ENCODE data around the gene SLAMF8. TPM values are rescaled to one million over a fixed set of nuclear protein-coding genes. Genes with fewer than 3 reads are reported as not detected.

SLAMF8 gene
- total RNA-seq, 6 experiments from 2014 or later = 0.09 to 0.99 (median 0.40) TPM

DNA sequence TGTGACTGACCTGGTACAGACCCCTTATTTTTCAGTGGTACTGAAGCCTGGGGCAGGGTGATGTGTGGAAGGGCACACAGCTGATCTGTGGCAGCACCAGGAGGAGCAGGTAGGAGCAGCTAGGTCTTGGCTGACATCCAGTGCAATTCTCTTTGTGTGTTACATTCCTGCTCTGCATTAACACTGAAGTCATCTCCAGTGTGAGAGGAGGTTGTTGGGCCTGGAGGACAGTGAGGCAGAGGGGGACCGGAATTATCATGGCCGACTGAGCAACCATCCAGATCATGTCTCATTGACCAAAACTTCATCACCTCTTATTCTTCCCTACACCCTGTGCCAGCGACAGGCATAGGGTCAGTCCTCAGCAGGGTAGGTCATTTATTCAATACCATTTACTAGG is 1.5 kb downstream of the SLAMF8 start:
- DNase-seq = no peak
- H3K36me3 Mint-ChIP-seq (ENCODE audit: low read depth) = no peaks in the 10 kb centered on the region
- no peak overlapping the region for H3K4me3 Mint-ChIP-seq
- H3K27ac Mint-ChIP-seq = no peak overlapping the region
- no peaks in the 10 kb centered on the region for H3K9me3 Mint-ChIP-seq
- H3K4me1 Mint-ChIP-seq (ENCODE audit: low read depth) = peaks cover 74% of the 10 kb centered on the region
- TF ChIP-seq, protein P1, sequence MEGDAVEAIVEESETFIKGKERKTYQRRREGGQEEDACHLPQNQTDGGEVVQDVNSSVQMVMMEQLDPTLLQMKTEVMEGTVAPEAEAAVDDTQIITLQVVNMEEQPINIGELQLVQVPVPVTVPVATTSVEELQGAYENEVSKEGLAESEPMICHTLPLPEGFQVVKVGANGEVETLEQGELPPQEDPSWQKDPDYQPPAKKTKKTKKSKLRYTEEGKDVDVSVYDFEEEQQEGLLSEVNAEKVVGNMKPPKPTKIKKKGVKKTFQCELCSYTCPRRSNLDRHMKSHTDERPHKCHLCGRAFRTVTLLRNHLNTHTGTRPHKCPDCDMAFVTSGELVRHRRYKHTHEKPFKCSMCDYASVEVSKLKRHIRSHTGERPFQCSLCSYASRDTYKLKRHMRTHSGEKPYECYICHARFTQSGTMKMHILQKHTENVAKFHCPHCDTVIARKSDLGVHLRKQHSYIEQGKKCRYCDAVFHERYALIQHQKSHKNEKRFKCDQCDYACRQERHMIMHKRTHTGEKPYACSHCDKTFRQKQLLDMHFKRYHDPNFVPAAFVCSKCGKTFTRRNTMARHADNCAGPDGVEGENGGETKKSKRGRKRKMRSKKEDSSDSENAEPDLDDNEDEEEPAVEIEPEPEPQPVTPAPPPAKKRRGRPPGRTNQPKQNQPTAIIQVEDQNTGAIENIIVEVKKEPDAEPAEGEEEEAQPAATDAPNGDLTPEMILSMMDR (IDR thresholded peaks at IDR 0.05) = no peak
- H3K27me3 Mint-ChIP-seq (ENCODE audit: insufficient read depth) = peaks cover 4% of the 10 kb centered on the region

- Mint-ChIP-seq H3K4me3 (no peak overlapping the region), H3K36me3 (ENCODE audit: low read depth) (no peaks in the 10 kb centered on the region), H3K27ac (no peak overlapping the region), H3K27me3 (ENCODE audit: insufficient read depth) (peaks cover 4% of the 10 kb centered on the region), H3K9me3 (no peaks in the 10 kb centered on the region), H3K4me1 (ENCODE audit: low read depth) (peaks cover 68% of the 10 kb centered on the region)
- TF ChIP-seq, protein P1 (IDR thresholded peaks at IDR 0.05) = no peak
- no peak for DNase-seq
Observed at GRCh38 chr1:159828581-159829272, 2.1 kb downstream of the SLAMF8 start.

DNA sequence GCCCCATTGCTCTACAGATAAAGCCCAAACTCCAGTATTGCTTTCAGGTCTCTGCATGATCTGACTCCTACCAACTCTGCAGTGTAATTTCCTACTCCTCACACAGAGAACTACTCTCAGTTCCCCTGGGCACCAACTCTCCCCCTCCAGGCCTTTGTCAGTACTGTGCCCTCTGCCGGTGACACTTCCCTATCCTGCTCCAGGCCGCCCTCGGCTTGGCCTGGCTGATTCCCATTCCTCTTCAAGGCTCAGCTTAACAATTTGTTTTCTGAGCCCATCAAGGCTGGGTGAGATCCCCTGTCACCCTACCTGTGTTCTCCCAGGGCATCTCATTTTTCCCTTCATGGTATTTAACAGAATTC is 2.6 kb downstream of the SLAMF8 start:
- DNase-seq = no peak
- Mint-ChIP-seq H3K36me3 (ENCODE audit: low read depth) (no peaks in the 10 kb centered on the region), H3K9me3 (no peaks in the 10 kb centered on the region), H3K4me3 (no peak overlapping the region), H3K27me3 (ENCODE audit: insufficient read depth) (peaks cover 4% of the 10 kb centered on the region), H3K4me1 (ENCODE audit: low read depth) (peaks cover 68% of the 10 kb centered on the region), H3K27ac (no peak overlapping the region)
- TF ChIP-seq, protein P1 (IDR thresholded peaks at IDR 0.05) = peak; percentile 51

GRCh38 chr1:159829822-159830465 is 3.3 kb downstream of the SLAMF8 start:
- Mint-ChIP-seq H3K36me3 (ENCODE audit: low read depth) (no peaks in the 10 kb centered on the region), H3K27ac (peak overlapping the region; percentile 40; the same call in 1 of the 2 replicates), H3K4me3 (no peak overlapping the region), H3K9me3 (no peaks in the 10 kb centered on the region), H3K4me1 (ENCODE audit: low read depth) (peaks cover 62% of the 10 kb centered on the region), H3K27me3 (ENCODE audit: insufficient read depth) (peaks cover 4% of the 10 kb centered on the region)
- peak; percentile 58 for DNase-seq
- TF ChIP-seq, protein P1 (IDR thresholded peaks at IDR 0.05) = no peak

- no peak overlapping the region for H3K27ac Mint-ChIP-seq
- H3K4me1 Mint-ChIP-seq (ENCODE audit: low read depth) = peaks cover 61% of the 10 kb centered on the region
- H3K27me3 Mint-ChIP-seq (ENCODE audit: insufficient read depth) = peaks cover 2% of the 10 kb centered on the region
- H3K4me3 Mint-ChIP-seq = no peak overlapping the region
- TF ChIP-seq, protein P1 (IDR thresholded peaks at IDR 0.05) = no peak
- H3K36me3 Mint-ChIP-seq (ENCODE audit: low read depth) = no peaks in the 10 kb centered on the region
- no peak for DNase-seq
- H3K9me3 Mint-ChIP-seq = no peaks in the 10 kb centered on the region
Observed at GRCh38 chr1:159830722-159831121, 4.0 kb downstream of the SLAMF8 start.

Measured in HFFc6 (cell line).